Measurements from ENCODE around the gene CXXC4. TPM values are rescaled to one million over a fixed set of nuclear protein-coding genes. Genes with fewer than 3 reads are reported as not detected.

Gene CXXC4
- total RNA-seq, 1 donor: 0.21 TPM

DNA sequence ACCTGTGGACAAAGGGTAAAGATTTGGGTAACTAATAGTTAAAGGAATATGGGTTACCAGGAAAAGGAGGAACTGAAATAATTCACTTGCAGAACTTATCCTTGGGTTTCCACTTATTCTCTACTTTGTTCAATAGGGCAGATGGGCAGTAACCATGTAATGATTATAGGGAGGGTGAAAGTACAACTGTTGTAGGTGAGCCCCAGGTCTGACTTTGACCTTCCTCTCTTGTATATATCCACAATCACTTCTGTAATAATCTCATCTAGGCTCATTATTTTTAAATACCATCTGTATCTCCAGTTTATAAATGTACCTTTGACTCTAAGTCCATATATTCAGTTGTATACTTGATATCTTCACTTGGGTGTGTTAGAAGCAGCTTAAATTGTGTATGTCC lies 32.1 kb downstream of the CXXC4 start:
- Histone ChIP-seq H3K4me3 (ENCODE audit: low read length) (no peak overlapping the region), H3K4me1 (ENCODE audit: insufficient read depth, low read length) (no peaks in the 10 kb centered on the region), H3K9me3 (ENCODE audit: low read depth, low read length) (no peaks in the 10 kb centered on the region), H3K27me3 (ENCODE audit: insufficient read depth, low read length) (no peaks in the 10 kb centered on the region)

DNA sequence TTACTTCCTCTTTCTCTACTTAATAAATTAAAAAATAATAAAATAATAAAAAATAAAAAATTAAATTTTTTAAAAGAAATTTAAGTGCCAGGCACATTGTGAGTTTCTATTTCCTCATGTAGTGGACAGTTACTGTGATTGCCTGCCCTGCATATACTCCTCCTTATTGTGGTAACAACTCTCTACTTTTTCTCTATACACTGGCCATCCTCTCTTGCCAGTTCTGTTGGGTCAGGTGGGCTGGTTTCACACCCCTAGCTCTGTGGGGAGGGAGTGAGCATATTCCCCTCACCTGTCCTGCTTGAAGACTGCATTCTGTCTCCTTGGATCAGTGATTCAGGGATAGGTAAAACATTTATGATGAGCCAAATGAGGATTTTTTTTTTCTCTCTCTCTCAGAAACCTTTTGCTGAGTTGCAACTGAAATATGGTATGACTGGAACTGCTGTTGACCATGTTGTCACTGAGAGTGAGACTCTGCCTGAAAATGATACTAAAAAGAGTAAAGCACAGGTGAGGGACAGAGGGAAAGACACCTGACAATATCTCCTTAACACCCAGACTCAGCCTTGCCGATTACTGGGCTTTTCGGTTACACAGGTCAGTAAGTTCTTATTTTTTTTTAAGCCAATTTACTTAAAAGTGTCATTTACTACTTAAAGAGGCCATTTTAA lies 37.2 kb downstream of the CXXC4 start:
- Histone ChIP-seq H3K9me3 (ENCODE audit: low read depth, low read length) (no peaks in the 10 kb centered on the region), H3K4me3 (ENCODE audit: low read length) (no peak overlapping the region), H3K4me1 (ENCODE audit: insufficient read depth, low read length) (no peaks in the 10 kb centered on the region)

DNA sequence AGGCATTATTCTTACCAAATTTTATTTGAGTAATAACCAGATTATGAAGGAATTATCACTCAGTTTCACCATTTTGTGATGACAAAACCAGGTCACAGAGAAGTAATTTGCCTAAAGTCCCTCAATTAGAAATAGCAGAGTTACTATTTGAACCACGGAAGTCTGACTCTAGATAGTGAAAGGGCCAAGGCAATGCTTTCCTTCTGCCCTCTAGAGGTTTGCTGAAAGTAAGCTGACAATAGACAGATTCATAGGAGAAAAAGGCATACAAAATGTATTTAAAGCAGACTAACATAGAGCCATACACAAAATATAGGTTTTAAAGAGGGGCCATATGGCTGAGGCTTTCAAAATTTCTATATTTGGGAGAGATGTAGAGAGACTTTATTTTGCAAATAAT lies 43.1 kb downstream of the CXXC4 start:
- H3K4me3 ChIP-seq (ENCODE audit: low read length): no peak overlapping the region
- H3K27me3 ChIP-seq (ENCODE audit: insufficient read depth, low read length): no peaks in the 10 kb centered on the region
- H3K4me1 ChIP-seq (ENCODE audit: insufficient read depth, low read length): no peaks in the 10 kb centered on the region
- no peaks in the 10 kb centered on the region for H3K9me3 ChIP-seq (ENCODE audit: low read depth, low read length)

More for the DNA sequence above, 37.2 kb downstream of the CXXC4 start:
- no peaks in the 10 kb centered on the region for H3K27me3 ChIP-seq (ENCODE audit: insufficient read depth, low read length)

DNA sequence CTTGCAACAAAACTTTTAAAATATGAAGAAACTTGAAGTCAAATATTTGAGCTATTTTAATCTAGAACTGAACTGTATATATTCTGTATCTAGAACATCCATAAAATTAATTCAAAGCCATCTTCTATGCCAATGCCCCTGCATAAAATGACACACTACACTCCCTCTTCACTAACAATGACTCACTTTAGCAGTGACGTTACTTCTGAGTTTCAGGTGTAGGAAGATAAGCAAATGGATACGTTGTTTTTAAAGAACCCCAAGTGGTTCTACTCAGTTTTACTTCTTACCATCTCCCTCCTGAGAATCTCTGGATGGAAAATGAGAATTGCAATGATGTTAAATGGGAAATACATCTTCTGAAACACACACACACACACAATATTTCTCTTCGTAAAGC lies 45.2 kb downstream of the CXXC4 start:
- Histone ChIP-seq H3K4me3 (ENCODE audit: low read length) (no peak overlapping the region), H3K9me3 (ENCODE audit: low read depth, low read length) (no peaks in the 10 kb centered on the region), H3K27me3 (ENCODE audit: insufficient read depth, low read length) (no peaks in the 10 kb centered on the region), H3K4me1 (ENCODE audit: insufficient read depth, low read length) (no peaks in the 10 kb centered on the region)

DNA sequence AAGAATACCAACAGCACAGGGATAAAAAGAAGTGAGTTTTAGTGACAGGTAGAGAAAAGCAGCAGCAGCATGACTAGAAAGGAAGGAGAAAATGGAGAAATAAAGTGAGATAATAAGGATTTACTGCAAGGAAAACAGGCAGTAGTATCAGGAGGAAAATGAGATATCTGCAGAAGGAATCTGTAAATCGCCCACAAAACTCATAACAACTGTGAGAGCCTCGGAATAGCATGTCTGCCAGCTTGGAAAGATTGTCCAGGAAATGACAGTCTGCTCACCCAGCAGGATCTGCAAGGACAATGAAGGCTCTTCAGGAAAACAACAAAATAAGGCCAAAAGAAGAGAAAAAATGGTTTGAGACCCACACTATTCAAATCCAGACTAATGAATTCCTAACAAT lies 47.4 kb downstream of the CXXC4 start:
- Histone ChIP-seq H3K9me3 (ENCODE audit: low read depth, low read length) (no peaks in the 10 kb centered on the region), H3K27me3 (ENCODE audit: insufficient read depth, low read length) (no peaks in the 10 kb centered on the region), H3K4me3 (ENCODE audit: low read length) (no peak overlapping the region), H3K4me1 (ENCODE audit: insufficient read depth, low read length) (no peaks in the 10 kb centered on the region)

DNA sequence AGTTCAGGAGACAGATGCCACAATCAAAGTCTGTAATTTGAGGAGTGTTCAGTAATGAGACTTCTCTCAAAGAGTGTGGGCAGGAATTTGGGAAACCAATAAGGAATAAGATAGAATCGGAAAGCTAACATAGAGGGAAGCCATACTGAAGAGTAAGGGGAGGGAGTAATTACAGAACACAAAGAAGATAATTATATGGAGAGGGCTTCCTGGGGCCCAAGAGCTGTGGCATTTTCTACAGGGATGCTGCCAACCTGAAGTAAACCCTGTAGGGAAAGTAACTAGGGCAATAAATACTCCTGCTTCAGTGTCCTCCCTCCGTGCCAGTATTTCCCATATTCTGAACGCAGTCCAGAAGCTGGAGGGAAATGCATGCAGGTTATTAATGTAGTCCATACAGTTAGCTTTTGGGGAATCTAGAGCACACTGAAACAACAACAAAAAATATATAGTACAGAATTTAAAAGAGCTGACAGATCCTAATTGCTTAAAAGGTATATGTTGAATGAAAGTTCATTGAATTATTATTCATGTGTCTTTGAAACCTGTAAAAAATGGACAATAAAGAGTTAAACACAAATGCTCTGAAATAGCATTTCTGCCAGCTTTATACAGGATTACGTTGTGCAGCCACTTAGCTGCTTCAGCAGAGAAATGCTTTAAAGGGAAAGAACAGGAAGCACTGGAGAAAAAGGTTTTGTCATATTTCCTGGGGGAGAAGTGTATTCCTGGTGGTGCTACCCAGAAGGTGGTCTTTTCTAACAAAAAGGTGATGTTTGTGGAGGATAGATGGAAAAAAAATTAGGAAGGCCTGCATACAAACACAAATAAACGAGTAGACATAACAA lies 48.0 kb downstream of the CXXC4 start:
- Histone ChIP-seq H3K4me3 (ENCODE audit: low read length) (no peak overlapping the region), H3K4me1 (ENCODE audit: insufficient read depth, low read length) (no peaks in the 10 kb centered on the region), H3K27me3 (ENCODE audit: insufficient read depth, low read length) (no peaks in the 10 kb centered on the region), H3K9me3 (ENCODE audit: low read depth, low read length) (no peaks in the 10 kb centered on the region)

DNA sequence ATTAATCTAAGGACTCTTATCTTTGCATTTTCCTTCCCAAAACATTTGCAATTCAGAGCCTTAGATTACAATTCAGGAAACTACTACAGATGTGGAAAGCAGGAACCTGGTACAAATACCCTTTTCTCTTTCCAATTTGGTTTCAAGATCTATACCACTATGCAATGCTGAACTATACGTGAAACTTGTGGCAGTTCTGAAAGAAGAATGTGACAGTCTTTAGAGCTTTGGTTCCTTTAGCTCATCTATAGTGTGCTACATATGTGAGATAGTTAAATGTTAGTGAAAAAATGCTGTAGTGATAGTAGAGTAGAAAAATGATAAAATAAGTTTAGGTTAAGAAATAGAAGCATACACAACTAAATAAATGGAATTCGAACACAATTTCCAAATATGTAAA lies 50.0 kb downstream of the CXXC4 start:
- Histone ChIP-seq H3K9me3 (ENCODE audit: low read depth, low read length) (no peaks in the 10 kb centered on the region), H3K4me1 (ENCODE audit: insufficient read depth, low read length) (no peaks in the 10 kb centered on the region), H3K4me3 (ENCODE audit: low read length) (no peak overlapping the region), H3K27me3 (ENCODE audit: insufficient read depth, low read length) (no peaks in the 10 kb centered on the region)

DNA sequence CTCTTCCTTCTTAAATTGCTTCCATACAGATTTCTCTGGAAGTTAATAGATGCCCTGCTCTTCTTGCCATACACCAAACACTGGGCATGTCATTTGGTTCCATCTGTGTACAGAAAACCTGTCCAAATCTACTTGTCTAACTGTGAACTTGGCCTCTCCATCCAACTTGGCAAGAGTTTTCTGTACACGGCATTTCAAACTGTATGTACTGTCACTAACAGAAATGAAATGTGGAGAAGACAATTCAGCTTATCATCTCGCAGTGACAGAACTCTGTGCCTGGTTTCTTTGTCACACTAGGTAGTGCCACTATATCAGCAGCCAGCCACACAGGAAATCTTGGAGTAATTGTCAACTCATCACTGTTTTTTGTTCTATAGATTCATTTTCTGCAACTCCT lies 58.2 kb downstream of the CXXC4 start:
- Histone ChIP-seq H3K4me1 (ENCODE audit: insufficient read depth, low read length) (no peaks in the 10 kb centered on the region), H3K4me3 (ENCODE audit: low read length) (no peak overlapping the region), H3K9me3 (ENCODE audit: low read depth, low read length) (no peaks in the 10 kb centered on the region), H3K27me3 (ENCODE audit: insufficient read depth, low read length) (no peaks in the 10 kb centered on the region)

DNA sequence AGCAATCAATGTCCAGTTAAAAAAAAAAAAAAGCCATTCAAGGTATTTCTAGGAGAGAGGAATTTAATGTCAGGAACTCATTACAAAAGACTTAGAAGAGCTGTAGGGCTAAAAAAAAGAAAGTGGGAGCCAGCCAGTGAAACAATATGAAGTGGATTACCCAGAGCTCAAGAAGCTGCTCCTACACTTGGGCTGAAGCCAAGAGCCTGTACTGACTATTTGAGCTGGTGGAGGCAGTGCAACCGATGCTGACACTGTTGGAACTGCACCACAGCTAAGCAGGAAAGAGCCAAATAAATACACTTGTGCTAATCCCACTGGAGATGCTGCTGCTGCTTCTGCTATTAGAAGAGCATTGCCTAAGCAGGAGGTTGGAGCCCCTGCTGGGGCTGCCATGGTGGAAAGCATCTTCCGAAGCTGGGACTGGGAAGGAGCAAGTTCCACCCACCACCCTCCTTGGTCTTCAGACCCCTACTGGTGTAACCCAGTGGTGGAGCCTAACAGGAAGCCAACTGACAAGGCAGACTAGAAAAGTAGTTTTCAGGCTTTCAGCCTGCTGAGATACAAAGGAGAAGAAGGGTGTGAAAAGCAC lies 65.4 kb downstream of the CXXC4 start:
- Histone ChIP-seq H3K27me3 (ENCODE audit: insufficient read depth, low read length) (no peaks in the 10 kb centered on the region), H3K9me3 (ENCODE audit: low read depth, low read length) (no peaks in the 10 kb centered on the region), H3K4me3 (ENCODE audit: low read length) (no peak overlapping the region), H3K4me1 (ENCODE audit: insufficient read depth, low read length) (no peaks in the 10 kb centered on the region)

DNA sequence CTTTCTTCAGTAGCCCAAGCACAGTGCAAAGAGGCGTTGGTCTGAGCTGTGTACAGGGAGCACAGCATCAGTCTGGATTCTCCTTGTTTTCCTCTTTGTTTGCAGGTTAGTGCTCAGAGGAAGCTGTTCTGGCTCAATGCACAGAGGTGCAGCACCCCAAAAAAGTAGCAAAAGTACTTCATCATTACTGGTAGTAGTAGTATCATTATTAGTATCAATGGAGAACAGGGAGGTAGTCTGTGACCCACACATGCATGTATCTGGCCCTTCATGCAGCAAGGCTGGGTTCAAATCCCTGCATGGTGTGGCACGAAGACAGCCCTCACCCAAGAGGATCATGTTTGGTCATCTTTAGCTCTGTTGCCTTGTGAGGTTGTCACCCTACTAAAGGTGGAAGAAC lies 68.7 kb downstream of the CXXC4 start:
- Histone ChIP-seq H3K4me1 (ENCODE audit: insufficient read depth, low read length) (no peaks in the 10 kb centered on the region), H3K27me3 (ENCODE audit: insufficient read depth, low read length) (no peaks in the 10 kb centered on the region), H3K9me3 (ENCODE audit: low read depth, low read length) (no peaks in the 10 kb centered on the region)

DNA sequence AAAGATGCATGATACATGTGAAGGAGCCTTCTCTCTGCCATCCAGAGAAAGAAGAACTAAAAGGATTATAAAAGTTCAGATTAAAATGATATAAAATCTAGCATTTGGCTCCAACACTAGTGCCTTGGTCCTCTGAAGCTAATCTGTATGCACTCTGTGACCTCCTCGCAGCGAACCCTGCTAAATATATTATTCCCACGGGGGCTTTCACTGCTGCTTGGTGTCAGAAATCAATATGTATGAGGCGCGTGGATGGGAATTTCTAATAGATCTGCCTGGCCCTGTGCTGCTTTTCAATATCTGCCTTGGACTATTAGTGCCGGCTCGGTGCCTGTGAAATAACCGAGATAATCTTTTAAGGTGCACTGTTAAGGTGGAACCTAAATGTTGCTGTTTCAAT lies 69.7 kb downstream of the CXXC4 start:
- Histone ChIP-seq H3K9me3 (ENCODE audit: low read depth, low read length) (no peaks in the 10 kb centered on the region), H3K4me1 (ENCODE audit: insufficient read depth, low read length) (no peaks in the 10 kb centered on the region), H3K27me3 (ENCODE audit: insufficient read depth, low read length) (no peaks in the 10 kb centered on the region), H3K4me3 (ENCODE audit: low read length) (no peak overlapping the region)

More for the DNA sequence above, 68.7 kb downstream of the CXXC4 start:
- no peak overlapping the region for H3K4me3 ChIP-seq (ENCODE audit: low read length)

DNA sequence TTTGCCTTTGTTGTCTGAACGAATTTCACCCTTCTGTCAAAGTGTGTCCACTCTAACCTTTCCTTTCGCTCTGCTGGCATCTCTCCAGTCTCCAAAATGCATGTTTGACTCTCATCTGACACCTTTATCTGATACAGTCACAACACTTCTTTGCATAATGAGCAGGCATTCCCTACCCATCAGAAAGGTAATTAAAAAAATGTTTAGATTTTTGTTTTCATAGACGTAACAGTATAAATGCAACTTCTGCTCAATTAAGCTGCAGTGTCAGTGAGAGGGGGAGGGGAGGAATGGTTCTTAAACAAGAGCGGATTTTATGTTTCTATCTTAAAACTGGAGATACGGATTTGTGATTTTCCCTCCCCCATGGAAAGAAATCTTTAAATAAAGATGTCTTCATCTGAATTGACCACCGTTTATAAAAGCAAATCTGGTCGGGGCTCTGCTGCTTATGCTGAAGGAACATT lies 70.2 kb downstream of the CXXC4 start:
- Histone ChIP-seq H3K4me1 (ENCODE audit: insufficient read depth, low read length) (no peaks in the 10 kb centered on the region), H3K9me3 (ENCODE audit: low read depth, low read length) (no peaks in the 10 kb centered on the region), H3K27me3 (ENCODE audit: insufficient read depth, low read length) (no peaks in the 10 kb centered on the region), H3K4me3 (ENCODE audit: low read length) (no peak overlapping the region)

DNA sequence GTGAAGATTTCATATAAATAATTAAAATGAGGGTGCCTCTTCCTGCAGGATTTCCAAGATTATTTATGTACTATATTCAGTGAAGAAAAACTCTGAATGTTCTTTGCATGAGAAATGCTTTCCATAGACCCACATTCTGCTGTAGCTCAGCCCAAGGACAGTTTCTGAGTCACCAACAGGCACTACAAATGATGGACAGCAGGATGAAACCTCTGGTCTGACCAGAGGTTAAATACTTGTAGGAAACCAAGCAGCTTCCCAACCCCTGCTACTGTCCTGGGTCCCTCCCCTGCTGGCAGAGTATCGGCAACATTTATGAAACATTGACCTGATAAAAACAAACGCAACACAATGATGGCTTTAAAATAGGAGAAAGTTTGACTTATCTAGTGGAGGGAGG lies 73.1 kb downstream of the CXXC4 start:
- Histone ChIP-seq H3K27me3 (ENCODE audit: insufficient read depth, low read length) (no peaks in the 10 kb centered on the region), H3K4me1 (ENCODE audit: insufficient read depth, low read length) (no peaks in the 10 kb centered on the region), H3K4me3 (ENCODE audit: low read length) (no peak overlapping the region), H3K9me3 (ENCODE audit: low read depth, low read length) (no peaks in the 10 kb centered on the region)

DNA sequence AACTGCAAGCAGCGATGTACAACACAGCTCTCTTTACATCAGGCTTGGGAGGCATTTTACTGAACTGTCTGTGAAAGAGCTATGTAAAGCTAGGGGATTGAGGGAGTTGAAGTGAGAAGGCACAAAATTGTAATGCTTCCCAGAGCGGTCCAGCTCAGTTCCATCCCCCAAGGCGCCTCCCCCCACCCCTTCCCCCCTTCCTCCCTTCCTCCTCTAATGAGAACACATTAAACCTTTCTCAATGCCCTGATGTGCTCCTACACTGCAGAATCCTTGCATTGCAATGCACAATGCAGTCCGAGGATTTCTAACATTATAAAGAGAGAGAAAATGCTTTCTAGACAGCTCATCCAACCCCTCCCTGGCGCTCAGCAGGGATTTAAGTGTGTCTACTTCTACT lies 73.9 kb downstream of the CXXC4 start:
- Histone ChIP-seq H3K27me3 (ENCODE audit: insufficient read depth, low read length) (no peaks in the 10 kb centered on the region), H3K4me3 (ENCODE audit: low read length) (no peak overlapping the region), H3K9me3 (ENCODE audit: low read depth, low read length) (no peaks in the 10 kb centered on the region), H3K4me1 (ENCODE audit: insufficient read depth, low read length) (no peaks in the 10 kb centered on the region)
